Epithelial cell of proximal tubule (primary cell): ENCODE measurements around the gene METTL1. TPM values are rescaled to one million over a fixed set of nuclear protein-coding genes. Genes with fewer than 3 reads are reported as not detected.

Source experiments
- DNase-seq: peaks from one replicate; pipeline ENCODE4 v3.0.0-alpha.2; 2011; ENCODE audit warnings: low read depth
- H3K4me3 ChIP-seq: 2 replicates; pipeline ENCODE4 v1.5.1; 2011; ENCODE audit warnings: low read depth, mild to moderate bottlenecking, low read length
- CTCF ChIP-seq: conservative IDR thresholded peaks from 2 replicates; pipeline ENCODE4 v1.5.1; 2012; ENCODE audit warnings: low read depth, mild to moderate bottlenecking, low read length
- total RNA-seq: library from RNA; depleted of rRNA; stranded (reverse); fragments of >200 nt; gene quantifications from 2 replicates; pipeline ENCODE4 v1.2.3, GENCODE V29; 2015

The METTL1 gene
- total RNA-seq, 1 donor from 2014 or later: 27.3 TPM

- DNase-seq: no peak
- TF ChIP-seq CTCF: no peak
- no peak overlapping the region for H3K4me3 ChIP-seq
Observed at GRCh38 chr12:57781244-57781643, 9.3 kb upstream of the METTL1 start.

- H3K4me3 ChIP-seq: no peak overlapping the region
- no peak for TF ChIP-seq CTCF
Observed at GRCh38 chr12:57780284-57780897, 8.5 kb upstream of the METTL1 start.

GRCh38 chr12:57779736-57780135, 7.8 kb upstream of the METTL1 start:
- peak; percentile 67 for DNase-seq
- H3K4me3 ChIP-seq: no peak overlapping the region
- TF ChIP-seq CTCF: no peak

More at GRCh38 chr12:57780284-57780897, 8.5 kb upstream of the METTL1 start:
- DNase-seq: no peak

- no peak for DNase-seq
- H3K4me3 ChIP-seq: no peak overlapping the region
- TF ChIP-seq CTCF: no peak
Observed at GRCh38 chr12:57777911-57778310, 6.0 kb upstream of the METTL1 start.

- no peak for TF ChIP-seq CTCF
- DNase-seq: no peak
- H3K4me3 ChIP-seq: no peak overlapping the region
Observed at GRCh38 chr12:57777367-57777766, 5.5 kb upstream of the METTL1 start.

- TF ChIP-seq CTCF: no peak
- DNase-seq: no peak
Observed at GRCh38 chr12:57776247-57776587, 4.3 kb upstream of the METTL1 start.

GRCh38 chr12:57775563-57776246, 3.8 kb upstream of the METTL1 start:
- no peak overlapping the region for H3K4me3 ChIP-seq
- no peak for DNase-seq
- peak; percentile 19 for TF ChIP-seq CTCF

More at GRCh38 chr12:57776247-57776587, 4.3 kb upstream of the METTL1 start:
- no peak overlapping the region for H3K4me3 ChIP-seq
